ENCODE data around the gene NRIP1. TPM values are rescaled to one million over a fixed set of nuclear protein-coding genes. Genes with fewer than 3 reads are reported as not detected.
"Not testable (repeated sequence)": the region's sequence is repeated elsewhere in the genome, so short reads cannot be mapped to it uniquely, and the experiment has no call there.

NRIP1 gene
- total RNA-seq, 1 experiment from 2014 or later: 14.6 TPM

- no peaks in the 10 kb centered on the region for H3K9me3 ChIP-seq (ENCODE audit: low read depth, low read length, poor library complexity, severe bottlenecking)
- peaks cover 50% of the 10 kb centered on the region for H3K4me1 ChIP-seq (ENCODE audit: insufficient read depth, low read length, poor library complexity, severe bottlenecking)
- ChIA-PET POLR2A (ENCODE audit: low non-redundant PET) (no interaction called here), CTCF (no interaction called here)
- BruUV-seq (replicated peaks): no TSS peak
- no peaks in the 10 kb centered on the region for H3K36me3 ChIP-seq (ENCODE audit: insufficient read depth, low read length, poor library complexity, severe bottlenecking)
- H3K27ac ChIP-seq (ENCODE audit: low read depth, low read length, poor library complexity, severe bottlenecking): no peak overlapping the region
- H3K4me3 ChIP-seq (ENCODE audit: low read depth, low read length, poor library complexity, severe bottlenecking): no peak overlapping the region
- no peak for TF ChIP-seq CTCF (conservative IDR thresholded peaks at IDR 0.05; ENCODE audit: low read depth, low read length)
- no peak for TF ChIP-seq EZH2 (IDR thresholded peaks at IDR 0.05; ENCODE audit: borderline replicate concordance, low read depth, low read length, poor library complexity, severe bottlenecking)
- intact Hi-C loops (cut with micrococcal nuclease; ENCODE audit: unreplicated experiment): no loop called here
- no peaks in the 10 kb centered on the region for H3K27me3 ChIP-seq (replicated peaks; ENCODE audit: insufficient read depth, low read depth, low read length, poor library complexity)
- DNase-seq (ENCODE audit: low spot score): no peak
Observed at GRCh38 chr21:15031790-15032357, 32.9 kb downstream of the NRIP1 start.

DNA sequence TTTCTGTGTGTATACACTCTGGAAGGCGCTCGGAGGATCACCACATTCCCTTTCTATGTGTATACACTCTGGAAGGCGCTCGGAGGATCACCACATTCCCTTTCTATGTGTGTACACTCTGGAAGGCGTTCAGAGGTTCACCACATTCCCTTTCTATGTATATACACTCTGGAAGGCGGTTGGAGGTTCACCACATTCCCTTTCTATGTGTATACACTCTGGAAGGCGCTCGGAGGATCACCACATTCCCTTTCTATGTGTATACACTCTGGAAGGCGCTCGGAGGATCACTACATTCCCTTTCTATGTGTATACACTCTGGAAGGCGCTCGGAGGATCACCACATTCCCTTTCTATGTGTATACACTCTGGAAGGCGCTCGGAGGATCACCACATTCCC, 33.4 kb downstream of the NRIP1 start:
- POLR2A ChIA-PET (ENCODE audit: low non-redundant PET); H3K27ac ChIP-seq (ENCODE audit: low read depth, low read length, poor library complexity, severe bottlenecking); H3K4me3 ChIP-seq (ENCODE audit: low read depth, low read length, poor library complexity, severe bottlenecking); DNase-seq (ENCODE audit: low spot score); H3K27me3 ChIP-seq (replicated peaks; ENCODE audit: insufficient read depth, low read depth, low read length, poor library complexity); H3K9me3 ChIP-seq (ENCODE audit: low read depth, low read length, poor library complexity, severe bottlenecking); H3K36me3 ChIP-seq (ENCODE audit: insufficient read depth, low read length, poor library complexity, severe bottlenecking); BruUV-seq (replicated peaks); intact Hi-C loops (cut with micrococcal nuclease; ENCODE audit: unreplicated experiment); CTCF ChIA-PET: not testable (repeated sequence)
- peaks cover 48% of the 10 kb centered on the region for H3K4me1 ChIP-seq (ENCODE audit: insufficient read depth, low read length, poor library complexity, severe bottlenecking)

DNA sequence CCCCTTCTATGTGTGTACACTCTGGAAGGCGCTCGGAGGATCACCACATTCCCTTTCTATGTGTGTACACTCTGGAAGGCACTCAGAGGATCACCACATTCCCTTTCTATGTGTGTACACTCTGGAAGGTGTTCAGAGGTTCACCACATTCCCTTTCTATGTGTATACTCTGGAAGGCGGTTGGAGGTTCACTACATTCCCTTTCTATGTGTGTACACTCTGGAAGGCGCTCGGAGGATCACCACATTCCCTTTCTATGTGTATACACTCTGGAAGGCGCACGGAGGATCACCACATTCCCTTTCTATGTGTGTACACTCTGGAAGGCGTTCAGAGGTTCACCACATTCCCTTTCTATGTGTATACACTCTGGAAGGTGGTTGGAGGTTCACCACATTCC, 33.9 kb downstream of the NRIP1 start:
- CTCF ChIA-PET; H3K4me3 ChIP-seq (ENCODE audit: low read depth, low read length, poor library complexity, severe bottlenecking); H3K27ac ChIP-seq (ENCODE audit: low read depth, low read length, poor library complexity, severe bottlenecking); DNase-seq (ENCODE audit: low spot score); BruUV-seq (replicated peaks); intact Hi-C loops (cut with micrococcal nuclease; ENCODE audit: unreplicated experiment); H3K36me3 ChIP-seq (ENCODE audit: insufficient read depth, low read length, poor library complexity, severe bottlenecking); H3K27me3 ChIP-seq (replicated peaks; ENCODE audit: insufficient read depth, low read depth, low read length, poor library complexity); H3K9me3 ChIP-seq (ENCODE audit: low read depth, low read length, poor library complexity, severe bottlenecking); POLR2A ChIA-PET (ENCODE audit: low non-redundant PET): not testable (repeated sequence)
- H3K4me1 ChIP-seq (ENCODE audit: insufficient read depth, low read length, poor library complexity, severe bottlenecking): peaks cover 43% of the 10 kb centered on the region

GRCh38 chr21:15029077-15029476, 35.7 kb downstream of the NRIP1 start:
- H3K27me3 ChIP-seq (replicated peaks; ENCODE audit: insufficient read depth, low read depth, low read length, poor library complexity): no peaks in the 10 kb centered on the region
- no TSS peak for BruUV-seq (replicated peaks)
- no peak for TF ChIP-seq EZH2 (IDR thresholded peaks at IDR 0.05; ENCODE audit: borderline replicate concordance, low read depth, low read length, poor library complexity, severe bottlenecking)
- TF ChIP-seq CTCF (conservative IDR thresholded peaks at IDR 0.05; ENCODE audit: low read depth, low read length): no peak
- no peaks in the 10 kb centered on the region for H3K9me3 ChIP-seq (ENCODE audit: low read depth, low read length, poor library complexity, severe bottlenecking)
- ChIA-PET POLR2A (ENCODE audit: low non-redundant PET) (no interaction called here), CTCF (no interaction called here)
- H3K27ac ChIP-seq (ENCODE audit: low read depth, low read length, poor library complexity, severe bottlenecking): peak overlapping the region; percentile 62
- peaks cover 32% of the 10 kb centered on the region for H3K4me1 ChIP-seq (ENCODE audit: insufficient read depth, low read length, poor library complexity, severe bottlenecking)
- no peak overlapping the region for H3K4me3 ChIP-seq (ENCODE audit: low read depth, low read length, poor library complexity, severe bottlenecking)
- no peak for DNase-seq (ENCODE audit: low spot score)
- H3K36me3 ChIP-seq (ENCODE audit: insufficient read depth, low read length, poor library complexity, severe bottlenecking): no peaks in the 10 kb centered on the region
- intact Hi-C loops (cut with micrococcal nuclease; ENCODE audit: unreplicated experiment): no loop called here
